ENCODE results near the gene RPL6.

Gene RPL6

GRCh38 chr12:112374166-112374740, 35.2 kb downstream of the RPL6 start:
- DNase-seq: no peak
- Mint-ChIP-seq H3K36me3 (ENCODE audit: low read depth) (no peaks in the 10 kb centered on the region), H3K4me3 (no peak overlapping the region), H3K27ac (no peak overlapping the region), H3K9me3 (no peaks in the 10 kb centered on the region), H3K27me3 (no peaks in the 10 kb centered on the region), H3K4me1 (peaks cover 13% of the 10 kb centered on the region)
- no peak for ATAC-seq

GRCh38 chr12:112370868-112371510, 38.4 kb downstream of the RPL6 start:
- ATAC-seq: no peak
- Mint-ChIP-seq H3K27ac (no peak overlapping the region), H3K9me3 (no peaks in the 10 kb centered on the region), H3K27me3 (no peaks in the 10 kb centered on the region), H3K4me3 (no peak overlapping the region), H3K4me1 (peaks cover 11% of the 10 kb centered on the region), H3K36me3 (ENCODE audit: low read depth) (no peaks in the 10 kb centered on the region)
- DNase-seq: no peak

GRCh38 chr12:112370199-112370598, 39.2 kb downstream of the RPL6 start:
- no peaks in the 10 kb centered on the region for H3K36me3 Mint-ChIP-seq (ENCODE audit: low read depth)
- ATAC-seq (no peak), DNase-seq (no peak)
- no peaks in the 10 kb centered on the region for H3K27me3 Mint-ChIP-seq
- no peak overlapping the region for H3K4me3 Mint-ChIP-seq
- peaks cover 11% of the 10 kb centered on the region for H3K4me1 Mint-ChIP-seq
- H3K27ac Mint-ChIP-seq: no peak overlapping the region
- H3K9me3 Mint-ChIP-seq: no peaks in the 10 kb centered on the region

GRCh38 chr12:112368856-112369255, 40.5 kb downstream of the RPL6 start:
- H3K4me1 Mint-ChIP-seq: peaks cover 11% of the 10 kb centered on the region
- H3K4me3 Mint-ChIP-seq: no peak overlapping the region
- no peaks in the 10 kb centered on the region for H3K36me3 Mint-ChIP-seq (ENCODE audit: low read depth)
- H3K9me3 Mint-ChIP-seq: no peaks in the 10 kb centered on the region
- no peak for ATAC-seq
- no peak overlapping the region for H3K27ac Mint-ChIP-seq
- DNase-seq: no peak
- no peaks in the 10 kb centered on the region for H3K27me3 Mint-ChIP-seq

GRCh38 chr12:112367965-112368364, 41.4 kb downstream of the RPL6 start:
- peaks cover 8% of the 10 kb centered on the region for H3K4me1 Mint-ChIP-seq
- H3K27me3 Mint-ChIP-seq: no peaks in the 10 kb centered on the region

GRCh38 chr12:112362310-112362709, 47.1 kb downstream of the RPL6 start:
- ATAC-seq (no peak), DNase-seq (no peak)
- no peaks in the 10 kb centered on the region for H3K4me1 Mint-ChIP-seq
- no peak overlapping the region for H3K27ac Mint-ChIP-seq
- H3K4me3 Mint-ChIP-seq: no peak overlapping the region
- no peaks in the 10 kb centered on the region for H3K9me3 Mint-ChIP-seq
- H3K27me3 Mint-ChIP-seq: no peaks in the 10 kb centered on the region
- H3K36me3 Mint-ChIP-seq (ENCODE audit: low read depth): no peaks in the 10 kb centered on the region

More at GRCh38 chr12:112367965-112368364, 41.4 kb downstream of the RPL6 start:
- DNase-seq (no peak), ATAC-seq (no peak)
- H3K9me3 Mint-ChIP-seq: no peaks in the 10 kb centered on the region
- H3K27ac Mint-ChIP-seq: no peak overlapping the region
- no peak overlapping the region for H3K4me3 Mint-ChIP-seq
- no peaks in the 10 kb centered on the region for H3K36me3 Mint-ChIP-seq (ENCODE audit: low read depth)

- no peak for DNase-seq
- Mint-ChIP-seq H3K4me3 (no peak overlapping the region), H3K36me3 (ENCODE audit: low read depth) (no peaks in the 10 kb centered on the region), H3K9me3 (no peaks in the 10 kb centered on the region), H3K27me3 (no peaks in the 10 kb centered on the region), H3K4me1 (peaks cover 2% of the 10 kb centered on the region), H3K27ac (no peak overlapping the region)
- ATAC-seq: no peak
These were observed 48.1 kb downstream of the RPL6 start for GRCh38 chr12:112361271-112361670.

- no peak for ATAC-seq
- peaks cover 3% of the 10 kb centered on the region for H3K36me3 Mint-ChIP-seq (ENCODE audit: low read depth)
These were observed 50.1 kb downstream of the RPL6 start for GRCh38 chr12:112359290-112359689.

GRCh38 chr12:112357214-112357613, 52.2 kb downstream of the RPL6 start:
- Mint-ChIP-seq H3K4me1 (peaks cover 25% of the 10 kb centered on the region), H3K9me3 (no peaks in the 10 kb centered on the region), H3K27me3 (no peaks in the 10 kb centered on the region), H3K27ac (no peak overlapping the region), H3K4me3 (no peak overlapping the region), H3K36me3 (ENCODE audit: low read depth) (peaks cover 3% of the 10 kb centered on the region)
- ATAC-seq: no peak
- no peak for DNase-seq

More at GRCh38 chr12:112359290-112359689, 50.1 kb downstream of the RPL6 start:
- H3K27ac Mint-ChIP-seq: no peak overlapping the region
- no peaks in the 10 kb centered on the region for H3K9me3 Mint-ChIP-seq
- H3K27me3 Mint-ChIP-seq: no peaks in the 10 kb centered on the region
- H3K4me1 Mint-ChIP-seq: peaks cover 8% of the 10 kb centered on the region
- no peak overlapping the region for H3K4me3 Mint-ChIP-seq
- no peak for DNase-seq

All from activated naive CD8-positive, alpha-beta T cell treated with anti-CD3 and anti-CD28 coated beads, Interleukin-2, amount 50 U/mL, for 24 hours (primary cell).